Loucy (cell line): Measurements from ENCODE around the gene BCLAF3.

Source experiments
- H2AFZ ChIP-seq: fragments of 200-600 bp; sonication (generic); 2 replicates; pipeline ENCODE4 v1.6.0; 2016; ENCODE audit warnings: antibody characterized with exemption, mild to moderate bottlenecking, low read length, moderate library complexity
- H3F3A ChIP-seq: fragments of 200-600 bp; 2 replicates; pipeline ENCODE4 v1.6.0; 2016; ENCODE audit warnings: antibody characterized with exemption, low read depth, mild to moderate bottlenecking
- H3K27me3 ChIP-seq: fragments of 200-600 bp; sonication (generic); 2 replicates; pipeline ENCODE4 v1.6.1; 2014; ENCODE audit warnings: low read length, mild to moderate bottlenecking; ENCODE audit not compliant: insufficient read depth, poor library complexity, severe bottlenecking
- H3K36me3 ChIP-seq: fragments of 200-600 bp; sonication (generic); 2 replicates; pipeline ENCODE4 v1.6.1; 2016; ENCODE audit warnings: low read length; ENCODE audit not compliant: insufficient read depth
- H3K4me1 ChIP-seq: fragments of 200-600 bp; sonication (generic); 2 replicates; pipeline ENCODE4 v1.5.1; 2014; ENCODE audit warnings: low read length, mild to moderate bottlenecking; ENCODE audit not compliant: insufficient read depth, poor library complexity, severe bottlenecking
- H3K4me2 ChIP-seq: fragments of 200-600 bp; sonication (generic); 2 replicates; pipeline ENCODE4 v1.6.0; 2014; ENCODE audit warnings: antibody characterized with exemption, low read length, low read depth, mild to moderate bottlenecking; ENCODE audit not compliant: poor library complexity, severe bottlenecking
- H3K4me3 ChIP-seq: fragments of 200-600 bp; sonication (generic); 2 replicates; pipeline ENCODE4 v1.5.1; 2014; ENCODE audit warnings: low read length, mild to moderate bottlenecking, mixed read lengths; ENCODE audit not compliant: poor library complexity, severe bottlenecking
- H3K79me2 ChIP-seq: fragments of 200-600 bp; sonication (generic); 2 replicates; pipeline ENCODE4 v1.6.1; 2014; ENCODE audit warnings: low read length; ENCODE audit not compliant: insufficient read depth
- H3K9ac ChIP-seq: fragments of 200-600 bp; sonication (generic); 2 replicates; pipeline ENCODE4 v1.6.0; 2014; ENCODE audit warnings: mild to moderate bottlenecking, low read depth, low read length, moderate library complexity; ENCODE audit not compliant: poor library complexity, severe bottlenecking
- H3K9me2 ChIP-seq: fragments of 200-600 bp; sonication (generic); replicated peaks from 2 replicates; pipeline ENCODE4 v1.6.1; 2016; ENCODE audit warnings: low read depth, low read length, mixed read lengths
- H3K9me3 ChIP-seq: fragments of 200-600 bp; sonication (generic); 2 replicates; pipeline ENCODE4 v1.6.1; 2014; ENCODE audit warnings: mild to moderate bottlenecking, antibody characterized with exemption, low read length, low read depth; ENCODE audit not compliant: insufficient read depth
- H4K20me1 ChIP-seq: fragments of 200-600 bp; sonication (generic); 2 replicates; pipeline ENCODE4 v1.6.0; 2014; ENCODE audit warnings: antibody characterized with exemption, low read length, mild to moderate bottlenecking; ENCODE audit not compliant: insufficient read depth, poor library complexity, severe bottlenecking
- EZH2phosphoT487 ChIP-seq: fragments of 200-600 bp; IDR thresholded peaks from 2 replicates; pipeline ENCODE4 v1.6.1; 2018; ENCODE audit warnings: antibody characterized with exemption, mild to moderate bottlenecking, moderate library complexity, borderline replicate concordance
- TF ChIP-seq, protein P1 (sequence below): fragments of 200-600 bp; sonication (generic); conservative IDR thresholded peaks from 2 replicates; pipeline ENCODE4 v1.5.1; 2014; ENCODE audit warnings: mild to moderate bottlenecking, antibody characterized with exemption, low read length

The BCLAF3 gene

DNA sequence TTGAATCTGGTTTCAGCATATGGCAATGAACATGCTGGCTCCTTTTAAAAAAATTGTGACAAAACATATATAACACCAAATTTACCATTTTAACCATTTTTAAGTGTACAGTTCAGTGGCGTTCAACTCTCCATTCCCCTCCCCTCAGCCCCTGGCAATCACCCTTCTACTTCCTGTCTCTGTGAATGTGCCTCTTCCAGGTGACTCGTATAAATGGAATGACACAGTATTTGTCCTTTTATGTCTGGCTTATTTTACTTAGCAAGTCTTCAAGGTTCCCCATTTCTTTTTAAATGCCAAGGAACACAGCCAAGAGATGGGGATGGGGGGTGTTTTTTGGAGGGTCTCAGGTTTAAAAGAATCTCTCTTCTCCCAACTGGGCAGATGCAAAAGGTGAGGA is 35.4 kb upstream of the BCLAF3 start:
- Histone ChIP-seq H3K36me3 (no peaks in the 10 kb centered on the region), H3K4me3 (no peak overlapping the region), H3K4me1 (peaks cover 48% of the 10 kb centered on the region), H3K79me2 (no peaks in the 10 kb centered on the region), H3K9me2 (no peaks in the 10 kb centered on the region), H2AFZ (peak overlapping the region; percentile 52; the same call in 1 of the 2 replicates), H3K4me2 (peak overlapping the region; percentile 2), H3K9me3 (no peaks in the 10 kb centered on the region), H3K27me3 (no peaks in the 10 kb centered on the region), H4K20me1 (no peaks in the 10 kb centered on the region), H3K9ac (no peak overlapping the region), H3F3A (0 out of 2 replicates have a peak, but pooled peaks cover 10% of the 10 kb centered on the region)
- TF ChIP-seq, protein P1, sequence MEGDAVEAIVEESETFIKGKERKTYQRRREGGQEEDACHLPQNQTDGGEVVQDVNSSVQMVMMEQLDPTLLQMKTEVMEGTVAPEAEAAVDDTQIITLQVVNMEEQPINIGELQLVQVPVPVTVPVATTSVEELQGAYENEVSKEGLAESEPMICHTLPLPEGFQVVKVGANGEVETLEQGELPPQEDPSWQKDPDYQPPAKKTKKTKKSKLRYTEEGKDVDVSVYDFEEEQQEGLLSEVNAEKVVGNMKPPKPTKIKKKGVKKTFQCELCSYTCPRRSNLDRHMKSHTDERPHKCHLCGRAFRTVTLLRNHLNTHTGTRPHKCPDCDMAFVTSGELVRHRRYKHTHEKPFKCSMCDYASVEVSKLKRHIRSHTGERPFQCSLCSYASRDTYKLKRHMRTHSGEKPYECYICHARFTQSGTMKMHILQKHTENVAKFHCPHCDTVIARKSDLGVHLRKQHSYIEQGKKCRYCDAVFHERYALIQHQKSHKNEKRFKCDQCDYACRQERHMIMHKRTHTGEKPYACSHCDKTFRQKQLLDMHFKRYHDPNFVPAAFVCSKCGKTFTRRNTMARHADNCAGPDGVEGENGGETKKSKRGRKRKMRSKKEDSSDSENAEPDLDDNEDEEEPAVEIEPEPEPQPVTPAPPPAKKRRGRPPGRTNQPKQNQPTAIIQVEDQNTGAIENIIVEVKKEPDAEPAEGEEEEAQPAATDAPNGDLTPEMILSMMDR: no peak
- TF ChIP-seq EZH2phosphoT487: no peak

DNA sequence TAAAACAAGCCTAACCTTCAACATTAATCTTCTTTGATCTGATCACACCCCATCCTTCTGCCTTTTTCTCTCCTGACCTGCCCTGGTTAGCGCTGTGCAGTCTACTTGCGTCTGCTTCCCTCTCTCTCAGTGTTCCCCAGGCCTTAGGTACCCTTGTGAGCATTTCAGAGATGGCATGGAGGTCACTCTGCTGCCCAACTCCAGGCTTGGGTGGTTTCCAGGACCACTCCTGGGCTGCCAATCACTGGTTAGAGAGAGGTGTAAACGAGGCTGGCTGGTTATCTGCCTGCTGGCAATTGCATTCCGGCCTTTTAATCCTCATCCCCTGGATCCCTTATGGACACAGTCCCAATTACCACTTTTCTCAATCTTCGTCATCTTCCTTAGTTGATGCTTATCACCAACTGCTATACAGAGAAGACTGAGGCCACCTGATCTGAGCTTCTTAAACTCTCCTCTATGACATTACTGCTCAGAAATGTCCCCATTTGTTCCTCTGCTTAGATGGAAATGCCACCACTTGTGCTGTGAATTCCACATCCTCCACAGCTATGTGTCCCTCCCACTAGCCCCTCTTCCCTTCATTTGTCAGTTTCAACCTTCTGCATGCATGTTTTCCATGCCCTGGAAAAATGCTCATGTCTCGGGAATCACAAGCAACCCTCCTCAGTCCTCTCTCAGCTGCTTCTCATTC is 29.0 kb upstream of the BCLAF3 start:
- Histone ChIP-seq H3K9me3 (no peaks in the 10 kb centered on the region), H3K4me3 (no peak overlapping the region), H3K9me2 (no peaks in the 10 kb centered on the region), H3K4me2 (no peak overlapping the region), H2AFZ (no peak overlapping the region), H3K9ac (no peak overlapping the region), H3K4me1 (peaks cover 11% of the 10 kb centered on the region), H3F3A (no peaks in the 10 kb centered on the region), H3K36me3 (no peaks in the 10 kb centered on the region), H3K27me3 (no peaks in the 10 kb centered on the region), H4K20me1 (no peaks in the 10 kb centered on the region), H3K79me2 (no peaks in the 10 kb centered on the region)
- no peak for TF ChIP-seq EZH2phosphoT487
- TF ChIP-seq, protein P1: no peak

- Histone ChIP-seq H3F3A (no peaks in the 10 kb centered on the region), H3K4me1 (peaks cover 11% of the 10 kb centered on the region), H3K4me3 (no peak overlapping the region), H3K9me3 (no peaks in the 10 kb centered on the region; the same call in 1 of the 2 replicates), H3K4me2 (no peak overlapping the region), H3K27me3 (no peaks in the 10 kb centered on the region), H3K79me2 (no peaks in the 10 kb centered on the region), H3K9ac (no peak overlapping the region), H3K9me2 (no peaks in the 10 kb centered on the region), H2AFZ (no peak overlapping the region), H4K20me1 (no peaks in the 10 kb centered on the region), H3K36me3 (no peaks in the 10 kb centered on the region)
- TF ChIP-seq, protein P1: no peak
- no peak for TF ChIP-seq EZH2phosphoT487
Observed at GRCh38 chrX:20016616-20016945, 25.7 kb upstream of the BCLAF3 start.
